ENCODE results near the gene RASGRP1. TPM values are rescaled to one million over a fixed set of nuclear protein-coding genes. Genes with fewer than 3 reads are reported as not detected.
A peak's percentile ranks its signal among the peaks of the same experiment; 100 is the strongest.

RASGRP1 gene
- total RNA-seq, 2 experiments from 2014 or later, result 105 to 106 TPM

GRCh38 chr15:38508647-38509046, 56.0 kb downstream of the RASGRP1 start:
- intact Hi-C loops (cut with micrococcal nuclease), result no loop called here
- no peak overlapping the region for H3K4me3 Mint-ChIP-seq
- peak; percentile 78 for ATAC-seq
- TF ChIP-seq CTCF (IDR thresholded peaks at IDR 0.05), result no peak
- CTCF ChIA-PET, result interaction anchor here (1.0 to 7.3 kb wide), 7 partner anchors 10 to 189 kb away, joined by 3 to 46 read pairs (median 5); partner anchors contain the start of gene RASGRP1
- H3K27ac Mint-ChIP-seq, result peak overlapping the region; percentile 93
- DNase-seq, result peak; percentile 33
- peaks cover 74% of the 10 kb centered on the region for H3K36me3 Mint-ChIP-seq (ENCODE audit: low read depth)
- peaks cover 38% of the 10 kb centered on the region for H3K4me1 Mint-ChIP-seq (ENCODE audit: low read depth)
- no peaks in the 10 kb centered on the region for H3K9me3 Mint-ChIP-seq
- H3K27me3 Mint-ChIP-seq, result no peaks in the 10 kb centered on the region
- POLR2A ChIA-PET, result interaction anchor here (0.6 to 2.4 kb wide), 5 partner anchors 10 to 189 kb away, joined by 3 to 9 read pairs (median 4); no protein-coding TSS in a partner anchor

DNA sequence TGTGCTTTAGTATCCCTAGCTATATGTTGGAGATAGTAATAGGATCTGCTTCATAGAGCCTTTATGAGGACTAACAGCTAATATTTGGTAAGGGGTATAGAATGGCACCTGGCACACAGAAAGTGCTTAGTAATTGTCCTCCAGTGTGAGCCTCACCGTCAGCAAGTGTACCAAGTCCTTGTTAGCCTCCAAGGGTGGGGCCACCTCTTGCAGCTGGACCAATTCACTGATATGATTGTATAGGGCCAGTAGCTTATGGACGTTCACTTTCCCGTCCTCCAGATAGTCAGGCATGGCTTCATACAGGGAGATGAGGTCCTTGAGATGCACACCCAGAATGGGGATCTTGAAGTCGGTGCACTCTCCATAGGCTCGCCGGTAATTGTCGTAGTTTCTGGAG, 57.0 kb downstream of the RASGRP1 start:
- Mint-ChIP-seq H3K27ac (peak overlapping the region; percentile 93), H3K27me3 (no peaks in the 10 kb centered on the region), H3K4me3 (no peak overlapping the region), H3K36me3 (ENCODE audit: low read depth) (peaks cover 76% of the 10 kb centered on the region), H3K4me1 (ENCODE audit: low read depth) (peaks cover 38% of the 10 kb centered on the region), H3K9me3 (no peaks in the 10 kb centered on the region)
- intact Hi-C loops (cut with micrococcal nuclease), result no loop called here
- ChIA-PET POLR2A (interaction anchor here (1.0 to 2.4 kb wide), 5 partner anchors 9 to 178 kb away, joined by 3 to 9 read pairs (median 4); no protein-coding TSS in a partner anchor), CTCF (interaction anchor here (0.8 to 7.3 kb wide), 7 partner anchors 8 to 190 kb away, joined by 3 to 46 read pairs (median 4); no protein-coding TSS in a partner anchor)
- DNase-seq, result no peak
- ATAC-seq, result no peak
- TF ChIP-seq CTCF (IDR thresholded peaks at IDR 0.05), result no peak

- H3K36me3 Mint-ChIP-seq (ENCODE audit: low read depth), result peaks cover 77% of the 10 kb centered on the region
- ATAC-seq (no peak), DNase-seq (no peak)
- H3K4me1 Mint-ChIP-seq (ENCODE audit: low read depth), result peaks cover 38% of the 10 kb centered on the region
- no peak overlapping the region for H3K4me3 Mint-ChIP-seq
- intact Hi-C loops (cut with micrococcal nuclease), result no loop called here
- ChIA-PET POLR2A (interaction anchor here (0.8 to 2.4 kb wide), 6 partner anchors 8 to 189 kb away, joined by 3 to 9 read pairs (median 4); no protein-coding TSS in a partner anchor), CTCF (interaction anchor here (0.8 to 7.3 kb wide), 9 partner anchors 8 to 191 kb away, joined by 3 to 46 read pairs (median 4); no protein-coding TSS in a partner anchor)
- no peaks in the 10 kb centered on the region for H3K9me3 Mint-ChIP-seq
- H3K27me3 Mint-ChIP-seq, result no peaks in the 10 kb centered on the region
- H3K27ac Mint-ChIP-seq, result peak overlapping the region; percentile 93
- no peak for TF ChIP-seq CTCF (IDR thresholded peaks at IDR 0.05)
These were observed 57.6 kb downstream of the RASGRP1 start for GRCh38 chr15:38506997-38507396.

GRCh38 chr15:38504680-38505467, 59.7 kb downstream of the RASGRP1 start:
- peaks cover 82% of the 10 kb centered on the region for H3K36me3 Mint-ChIP-seq (ENCODE audit: low read depth)
- DNase-seq (no peak), ATAC-seq (peak; percentile 25)
- no peak overlapping the region for H3K4me3 Mint-ChIP-seq
- ChIA-PET POLR2A (interaction anchor here (1.0 to 1.5 kb wide), 5 partner anchors 10 to 186 kb away, joined by 3 to 4 read pairs (median 3); no protein-coding TSS in a partner anchor), CTCF (interaction anchor here (0.7 to 7.3 kb wide), 15 partner anchors 8 to 203 kb away, joined by 3 to 46 read pairs (median 5); no protein-coding TSS in a partner anchor)
- H3K9me3 Mint-ChIP-seq, result peaks cover 4% of the 10 kb centered on the region
- H3K27me3 Mint-ChIP-seq, result no peaks in the 10 kb centered on the region
- intact Hi-C loops (cut with micrococcal nuclease), result no loop called here
- H3K4me1 Mint-ChIP-seq (ENCODE audit: low read depth), result peaks cover 34% of the 10 kb centered on the region
- TF ChIP-seq CTCF (IDR thresholded peaks at IDR 0.05), result no peak
- H3K27ac Mint-ChIP-seq, result peak overlapping the region; percentile 77
